Amygdala (tissue), 56 donors: ENCODE measurements around the gene C1orf198.
A peak's percentile ranks its signal among the peaks of the same experiment; 100 is the strongest.

Experiments used
- DNase-seq, 56 donors: peaks; one replicate each; lab custom pipeline; 2025; lab: John Stamatoyannopoulos, UW

The C1orf198 gene, protein sequence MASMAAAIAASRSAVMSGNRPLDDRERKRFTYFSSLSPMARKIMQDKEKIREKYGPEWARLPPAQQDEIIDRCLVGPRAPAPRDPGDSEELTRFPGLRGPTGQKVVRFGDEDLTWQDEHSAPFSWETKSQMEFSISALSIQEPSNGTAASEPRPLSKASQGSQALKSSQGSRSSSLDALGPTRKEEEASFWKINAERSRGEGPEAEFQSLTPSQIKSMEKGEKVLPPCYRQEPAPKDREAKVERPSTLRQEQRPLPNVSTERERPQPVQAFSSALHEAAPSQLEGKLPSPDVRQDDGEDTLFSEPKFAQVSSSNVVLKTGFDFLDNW

DNA sequence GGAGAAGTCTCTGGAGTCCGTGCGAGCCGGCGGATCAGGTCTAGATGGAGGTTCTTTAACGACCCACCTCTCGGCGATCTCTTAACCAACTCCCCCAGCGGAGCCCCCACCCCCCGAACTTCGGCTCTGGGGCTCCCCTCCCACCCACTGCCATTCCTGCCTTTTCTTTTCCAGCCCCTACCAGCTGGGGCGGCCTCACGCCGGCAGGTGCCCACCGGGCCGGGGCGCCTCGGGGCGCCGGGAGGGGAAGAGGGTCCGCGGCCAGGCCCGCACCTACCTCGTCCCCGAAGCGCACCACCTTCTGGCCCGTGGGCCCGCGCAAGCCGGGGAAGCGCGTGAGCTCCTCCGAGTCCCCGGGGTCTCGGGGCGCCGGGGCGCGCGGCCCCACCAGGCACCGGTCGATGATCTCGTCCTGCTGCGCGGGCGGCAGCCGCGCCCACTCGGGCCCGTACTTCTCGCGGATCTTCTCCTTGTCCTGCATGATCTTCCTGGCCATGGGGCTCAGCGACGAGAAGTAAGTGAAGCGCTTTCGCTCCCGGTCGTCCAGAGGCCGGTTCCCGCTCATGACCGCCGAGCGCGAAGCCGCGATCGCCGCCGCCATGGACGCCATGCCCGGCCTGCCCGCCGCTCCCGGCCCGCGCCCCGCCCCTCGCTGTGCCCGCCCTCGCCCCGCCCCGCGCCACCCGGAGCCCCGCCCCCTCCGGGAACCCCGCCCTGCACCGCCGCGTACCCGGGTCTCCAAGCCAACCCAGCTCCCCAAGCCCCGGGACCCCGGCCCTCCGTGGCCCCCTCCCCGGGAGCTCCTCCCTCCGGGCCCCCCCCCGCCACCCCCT lies at the start of gene C1orf198:
C1orf198 (minus strand) TSS at position 619 of the 833 bp plus-strand sequence; CDS start at position 610, 9 bp downstream.
- peak in 53 of 56 donors; percentile 20 to 90 (median 73) for DNase-seq

DNA sequence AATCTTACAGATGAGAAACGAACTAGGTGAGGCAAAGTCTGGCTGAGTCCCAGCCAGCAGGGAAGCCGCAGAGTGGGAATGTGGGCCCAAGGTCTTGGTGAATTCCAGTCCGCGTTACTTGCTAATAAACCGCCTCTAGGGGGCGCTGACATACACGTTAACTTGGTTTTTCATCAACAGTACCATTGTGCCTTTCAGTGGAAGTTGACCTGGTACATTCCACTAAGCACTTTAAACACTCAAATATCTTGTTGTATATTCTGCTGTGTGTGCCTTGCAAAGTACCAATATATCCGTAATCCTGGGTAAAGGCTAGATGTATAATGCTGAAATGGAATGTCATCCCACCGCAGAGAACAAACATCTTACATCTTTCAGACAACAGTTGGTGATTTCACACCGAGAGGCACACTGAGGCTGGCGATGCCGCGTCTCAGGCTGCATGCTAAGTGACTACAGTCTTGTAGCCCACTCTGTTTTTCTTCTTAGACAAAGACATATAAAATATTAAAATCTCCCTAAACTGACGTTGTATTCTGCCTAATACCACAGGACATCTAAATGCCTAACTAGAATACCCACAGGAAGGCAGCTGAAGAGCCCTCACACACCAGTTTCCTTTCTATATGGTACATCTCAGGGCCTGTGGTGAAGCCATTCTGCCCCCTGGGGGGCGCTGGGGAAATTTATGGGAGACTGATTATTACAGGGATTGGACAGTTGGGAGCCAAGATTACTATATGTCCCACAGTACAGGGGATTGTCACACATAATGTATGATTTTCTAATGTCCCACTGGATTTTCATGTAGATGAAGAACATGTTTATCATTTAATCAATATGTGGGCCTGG lies 49.2 kb upstream of the C1orf198 start:
- DNase-seq = peak in 49 of 56 donors; percentile 5 to 90 (median 49)

DNA sequence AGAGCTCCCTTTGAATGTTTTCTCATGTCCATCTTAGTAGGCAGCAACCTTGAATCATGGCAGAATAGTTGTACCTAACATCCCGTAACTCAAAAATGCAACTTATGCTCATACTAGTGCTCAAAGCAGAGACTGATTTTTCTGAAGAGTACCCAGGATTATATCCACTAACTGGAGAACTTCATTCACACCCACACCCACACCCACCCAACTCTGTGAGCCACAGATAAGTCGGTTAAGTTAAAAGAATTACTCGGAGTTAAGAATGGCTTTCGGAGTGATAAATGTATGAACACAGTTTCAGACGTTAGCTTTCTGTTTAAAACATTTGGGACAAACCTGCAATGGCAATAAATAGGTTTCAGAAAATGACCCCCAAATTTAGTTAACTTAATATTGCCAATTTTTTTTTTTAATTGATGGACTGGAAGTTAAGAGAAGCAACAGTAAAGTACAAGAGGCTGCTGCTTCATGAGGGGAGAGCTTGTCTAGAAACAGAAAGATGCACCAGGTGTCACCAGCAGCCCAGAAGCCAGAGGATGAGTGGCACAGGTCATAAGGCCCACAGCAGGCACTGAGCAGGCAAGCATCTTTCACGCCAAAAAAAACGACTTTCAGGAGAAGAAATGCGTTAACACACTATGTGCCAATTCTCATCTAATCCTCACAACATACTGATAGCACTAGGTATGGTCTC lies 48.4 kb upstream of the C1orf198 start:
- no peak for DNase-seq

DNA sequence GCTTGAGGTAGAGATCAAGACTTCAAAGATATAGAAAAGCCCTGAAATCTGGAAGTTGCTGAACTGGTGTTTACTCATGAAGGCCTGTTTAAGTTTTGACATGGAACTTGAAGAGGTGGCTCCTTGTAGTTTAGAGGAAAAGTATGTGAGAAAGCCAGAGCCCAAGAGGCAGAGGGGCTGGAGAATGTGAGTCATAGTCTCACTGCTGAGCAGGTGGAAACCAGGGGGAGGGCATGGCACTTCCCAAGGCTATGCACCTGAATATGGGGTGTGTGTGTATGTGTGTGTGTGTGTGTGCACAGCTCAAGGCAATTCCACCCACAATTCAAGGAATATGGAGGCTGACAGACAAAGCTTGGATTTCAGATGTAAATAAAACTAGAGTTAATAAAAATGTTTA lies 46.8 kb upstream of the C1orf198 start:
- DNase-seq = no peak

DNA sequence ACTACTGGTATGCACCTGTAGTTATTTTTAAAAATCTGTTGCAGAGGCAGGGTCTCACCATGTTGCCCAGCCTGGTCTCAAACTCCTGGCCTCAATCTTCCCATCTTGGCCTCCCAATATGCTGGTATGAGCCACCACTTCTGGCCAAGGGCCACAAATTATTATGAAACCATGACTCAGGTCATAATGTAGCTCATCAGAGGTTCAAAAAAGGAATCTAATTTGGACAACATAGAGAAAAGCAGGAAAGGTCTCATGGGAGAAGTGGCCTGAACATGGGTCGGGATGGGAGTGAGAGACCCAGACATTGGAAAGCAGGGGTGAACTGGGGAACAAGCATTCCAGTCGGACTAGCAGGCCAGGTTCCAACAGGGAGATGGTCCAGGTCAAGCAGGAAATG lies 45.2 kb upstream of the C1orf198 start:
- no peak for DNase-seq

DNA sequence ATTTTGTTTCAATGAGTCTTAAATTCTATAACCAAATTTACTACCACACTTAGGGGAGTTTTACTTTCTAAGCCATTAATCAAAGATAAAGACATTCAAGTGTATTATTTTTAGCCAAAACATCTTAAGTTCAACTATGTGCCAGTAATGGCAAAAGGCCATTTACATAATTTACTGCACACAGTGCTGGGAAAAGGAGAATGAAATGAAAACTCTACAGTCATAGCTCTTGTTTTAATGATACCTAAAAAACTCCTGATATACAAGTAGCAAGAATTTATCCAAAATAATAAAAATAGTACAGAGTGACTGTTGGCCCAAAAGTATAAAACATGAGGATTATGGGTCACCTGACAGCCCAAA lies 42.4 kb upstream of the C1orf198 start:
- DNase-seq = no peak

DNA sequence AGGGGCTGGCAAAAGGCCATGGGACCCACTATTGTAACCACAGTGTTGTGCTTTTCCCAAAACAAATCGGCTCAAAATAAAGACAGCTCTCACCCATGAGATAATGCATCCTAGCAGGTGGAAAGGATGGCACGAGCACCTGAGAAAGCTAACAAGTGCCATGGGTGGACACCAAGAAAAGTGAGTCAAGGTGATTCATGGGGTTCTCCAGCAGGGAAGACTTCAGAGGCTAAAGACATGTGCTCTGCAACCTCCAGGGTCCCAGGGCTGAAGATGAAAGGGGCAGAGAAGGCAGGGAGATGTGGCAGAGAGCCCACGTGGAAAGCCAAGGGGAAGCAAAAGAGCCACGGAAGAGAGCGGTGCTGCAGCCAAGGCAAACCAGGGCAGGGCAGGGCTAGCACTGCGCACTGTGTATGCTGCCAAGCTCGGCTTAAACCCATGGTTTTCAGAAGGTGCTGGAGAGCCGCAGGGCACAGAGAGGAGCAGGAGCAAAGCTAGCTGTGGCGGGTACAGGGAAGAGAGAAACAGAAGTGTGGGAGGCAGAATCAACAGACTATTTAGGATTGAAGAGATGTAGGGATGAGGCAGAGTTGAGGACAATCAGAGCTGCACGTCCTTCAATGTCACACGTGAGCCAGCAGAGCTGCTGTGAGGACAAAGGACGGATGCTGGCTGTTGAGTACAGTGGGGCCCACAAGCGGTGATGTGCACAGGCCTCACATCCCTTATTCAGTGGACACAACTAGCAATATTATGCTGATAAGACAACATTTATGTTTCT lies 41.8 kb upstream of the C1orf198 start:
- peak in 49 of 56 donors; percentile 9 to 83 (median 57) for DNase-seq

DNA sequence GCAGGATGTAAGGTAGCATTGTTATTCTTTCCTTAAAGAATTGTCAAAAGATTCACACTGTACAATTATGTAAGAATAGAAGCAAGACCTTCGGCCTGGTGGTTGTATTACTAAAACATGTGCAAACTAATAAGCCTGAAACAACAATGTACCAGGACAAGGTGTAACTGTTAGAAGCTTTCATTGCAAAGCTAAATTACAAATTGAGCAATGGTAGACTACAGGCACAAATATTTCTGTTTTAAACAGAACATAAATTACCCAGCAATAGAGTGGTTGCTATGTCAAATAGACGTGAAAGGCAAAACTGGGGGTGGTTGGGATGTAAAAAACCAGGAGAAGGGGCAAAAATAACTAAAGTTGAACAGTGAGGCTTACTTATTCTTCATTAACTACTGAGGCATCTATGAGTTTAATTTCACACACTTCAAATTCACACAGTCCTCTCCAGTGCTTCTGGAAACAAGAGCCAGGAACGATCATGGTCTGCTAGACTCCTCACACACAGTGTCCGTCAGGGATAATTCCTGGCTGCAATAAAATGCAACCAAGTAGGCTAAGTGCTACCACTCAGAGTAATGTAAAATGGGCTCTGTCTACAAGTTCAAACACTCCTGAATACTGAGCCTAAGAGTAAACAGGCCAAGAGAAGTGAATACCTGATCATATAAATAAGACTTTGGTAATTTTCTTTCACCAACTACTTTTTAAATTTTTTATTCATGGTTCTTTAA lies 39.3 kb upstream of the C1orf198 start:
- no peak for DNase-seq

DNA sequence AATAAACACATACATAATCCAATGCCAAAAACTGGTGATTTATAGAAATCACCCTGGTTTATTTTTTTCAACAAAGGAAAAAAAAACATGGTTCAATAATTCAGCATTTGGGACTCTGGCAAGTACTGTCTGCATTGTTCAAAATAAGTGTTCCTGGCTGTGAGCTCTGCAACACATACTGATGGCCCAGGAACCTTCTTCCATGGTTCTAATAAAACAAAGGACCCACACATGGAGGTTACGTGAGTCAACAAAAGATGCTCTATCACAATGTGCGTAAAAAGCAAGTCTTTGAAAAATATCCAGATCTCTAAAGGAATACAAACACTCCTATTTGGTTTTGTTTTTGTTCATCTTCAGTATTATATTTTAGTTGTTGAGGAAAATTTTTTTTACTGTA lies 37.9 kb upstream of the C1orf198 start:
- DNase-seq = no peak

DNA sequence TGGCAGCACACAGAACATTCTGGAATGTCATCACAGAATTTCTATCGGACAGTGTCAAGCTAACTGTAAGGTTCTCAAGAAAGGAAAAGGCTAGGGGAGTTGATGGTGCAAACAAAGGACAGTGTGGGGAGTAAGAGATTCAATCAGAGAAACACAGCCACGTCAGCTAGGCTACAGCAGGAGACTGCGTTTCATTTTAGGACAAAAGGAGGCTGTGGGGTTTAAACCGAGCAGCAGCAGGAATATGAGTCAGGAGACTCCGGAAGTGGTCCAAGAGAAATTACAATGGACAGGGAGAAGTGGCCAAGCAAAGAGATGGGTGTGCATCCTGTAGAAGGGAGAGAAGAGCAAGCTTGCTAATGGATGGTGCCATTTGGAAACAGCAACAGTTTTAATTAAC lies 37.4 kb upstream of the C1orf198 start:
- peak in 9 of 56 donors; percentile 8 to 46 (median 12) for DNase-seq

DNA sequence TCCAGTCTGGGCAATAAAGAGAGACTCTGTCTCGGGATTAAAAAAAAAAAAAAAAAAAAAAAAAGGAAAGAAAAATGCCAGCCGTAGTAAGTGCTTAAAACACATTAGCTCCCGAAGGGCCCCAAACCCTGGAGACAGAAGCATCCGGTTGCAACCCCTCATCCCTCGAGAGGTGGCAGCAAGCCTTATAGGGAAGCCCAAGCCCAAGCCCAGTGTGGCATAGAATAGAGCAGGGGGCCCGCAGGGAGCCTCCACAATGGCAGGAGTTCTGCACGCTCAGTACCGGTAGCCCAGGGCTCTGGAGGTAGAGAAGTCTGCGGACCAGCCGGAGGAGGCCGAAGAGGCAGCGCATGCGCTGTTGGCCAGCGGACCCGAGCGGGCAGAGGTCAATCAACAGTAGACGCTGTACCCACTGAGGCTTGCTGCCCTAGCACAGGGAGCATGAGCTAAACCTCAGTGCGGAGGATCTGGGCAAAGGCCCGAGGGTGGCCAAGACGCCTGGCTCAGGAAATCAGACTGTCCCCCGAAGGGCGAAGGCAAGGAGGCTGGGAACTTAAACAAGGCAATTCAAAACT lies 34.1 kb upstream of the C1orf198 start:
- DNase-seq = no peak

DNA sequence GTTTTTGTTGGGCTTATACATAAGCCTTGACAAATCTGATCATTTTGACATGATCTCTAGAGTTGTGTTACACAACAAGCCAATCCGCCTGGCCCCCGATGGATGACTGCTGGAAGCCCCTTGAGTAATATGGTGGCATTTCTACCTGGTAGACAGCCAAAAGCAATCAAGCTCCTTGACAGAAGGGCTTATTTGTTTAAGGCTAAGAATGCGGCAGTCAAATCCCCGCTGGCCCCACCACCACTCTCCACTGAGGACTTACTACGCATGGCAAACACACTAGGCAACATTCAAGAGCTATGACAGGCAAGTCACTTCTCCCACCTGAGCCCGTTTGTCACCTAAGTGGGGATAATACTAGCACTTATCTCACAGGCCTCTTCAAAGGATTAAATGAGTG lies 33.4 kb upstream of the C1orf198 start:
- no peak for DNase-seq

DNA sequence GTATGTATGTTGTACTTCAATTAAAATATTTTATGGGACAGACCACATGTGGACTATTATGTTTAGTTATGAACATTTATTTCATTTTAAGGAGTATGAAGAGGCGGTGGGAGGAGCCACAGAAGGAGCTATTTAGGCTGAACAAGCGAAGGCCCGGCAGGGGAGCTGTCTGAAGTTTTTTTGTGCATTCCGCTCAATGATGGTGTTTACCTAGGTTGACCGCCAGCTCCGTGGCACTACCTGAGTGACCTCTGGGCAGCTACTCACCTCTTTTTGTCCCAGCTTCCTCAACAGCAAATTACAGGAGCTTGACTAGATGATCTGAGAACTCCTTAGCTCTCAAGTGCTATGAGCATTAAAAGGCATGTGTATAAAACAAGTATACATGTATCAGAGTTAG lies 32.7 kb upstream of the C1orf198 start:
- no peak for DNase-seq

DNA sequence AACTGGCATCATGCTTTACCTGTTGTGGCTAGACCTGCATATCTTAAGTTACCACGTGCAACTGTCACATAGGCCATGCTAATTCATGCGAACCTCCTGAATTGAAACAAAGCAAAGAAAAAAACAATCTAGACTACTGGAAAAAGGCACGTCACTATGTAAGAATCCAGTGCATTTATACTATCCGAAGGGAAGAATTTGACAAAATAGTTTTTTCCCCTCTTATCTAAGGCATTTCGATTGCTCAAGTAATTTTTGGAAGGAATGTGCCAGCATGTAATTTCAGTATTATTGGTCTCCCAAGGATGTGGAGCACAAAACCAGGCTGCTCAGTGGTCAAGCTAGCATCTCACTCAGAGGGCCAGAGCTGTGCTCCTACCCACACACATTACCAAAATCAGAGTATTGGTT lies 31.5 kb upstream of the C1orf198 start:
- DNase-seq = no peak

DNA sequence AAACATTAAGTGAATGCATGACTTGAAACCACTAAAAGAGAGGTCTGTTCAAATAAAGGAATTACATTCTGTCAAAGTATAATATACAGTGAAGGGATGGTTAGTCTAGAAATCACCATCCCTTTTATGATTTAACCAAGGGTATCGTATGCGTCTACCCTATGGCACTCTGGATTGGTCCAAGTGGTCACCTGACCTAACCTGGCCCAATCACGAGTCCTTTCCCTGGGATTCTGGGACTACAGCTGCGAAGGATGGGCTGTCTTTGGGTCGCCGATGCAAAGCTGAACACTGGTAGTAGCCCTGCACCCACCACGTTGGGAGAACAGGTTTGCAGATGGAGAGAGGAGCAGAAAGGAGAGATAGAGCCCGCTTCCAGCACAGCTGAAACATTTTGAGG lies 30.4 kb upstream of the C1orf198 start:
- DNase-seq = no peak

DNA sequence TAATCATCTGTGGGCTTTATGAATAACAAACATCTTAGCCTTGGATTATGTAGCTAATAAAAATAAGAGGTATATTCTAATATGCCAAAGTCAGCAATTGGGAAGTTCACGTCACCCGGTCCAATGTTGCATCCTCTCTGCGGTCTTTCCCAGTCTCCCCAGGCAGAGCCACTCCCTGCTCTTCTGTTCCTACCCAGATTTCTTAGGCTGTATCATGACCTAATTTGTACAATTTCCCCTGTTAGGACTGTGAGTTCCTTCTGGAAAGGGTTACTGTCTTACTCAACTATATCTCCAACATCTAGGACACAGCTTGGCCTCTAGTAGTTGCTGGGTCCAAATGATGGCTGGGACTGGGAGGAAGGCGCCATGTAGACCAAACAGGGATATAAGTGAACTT lies 29.8 kb upstream of the C1orf198 start:
- DNase-seq = no peak

DNA sequence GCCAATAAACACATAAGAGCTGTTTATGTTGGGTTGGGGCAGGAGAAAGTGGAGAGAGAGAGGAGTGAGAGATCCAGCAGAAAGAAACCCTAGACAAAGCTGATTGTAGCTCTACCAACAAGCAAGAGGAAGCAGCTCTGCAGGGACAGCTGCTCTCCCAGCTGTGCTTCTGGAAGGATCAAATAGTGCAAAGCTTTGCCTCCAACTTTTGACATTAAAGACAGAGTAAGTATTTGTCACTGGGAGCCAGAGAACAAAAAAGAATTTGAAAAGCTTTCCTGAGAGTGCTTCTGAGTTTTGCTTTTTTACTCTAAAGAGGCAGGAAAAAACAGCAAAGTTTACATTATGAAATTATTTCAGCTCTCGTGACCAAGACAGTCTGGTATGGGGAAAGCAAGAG lies 28.5 kb upstream of the C1orf198 start:
- peak in 5 of 56 donors; percentile 7 to 32 (median 20) for DNase-seq

DNA sequence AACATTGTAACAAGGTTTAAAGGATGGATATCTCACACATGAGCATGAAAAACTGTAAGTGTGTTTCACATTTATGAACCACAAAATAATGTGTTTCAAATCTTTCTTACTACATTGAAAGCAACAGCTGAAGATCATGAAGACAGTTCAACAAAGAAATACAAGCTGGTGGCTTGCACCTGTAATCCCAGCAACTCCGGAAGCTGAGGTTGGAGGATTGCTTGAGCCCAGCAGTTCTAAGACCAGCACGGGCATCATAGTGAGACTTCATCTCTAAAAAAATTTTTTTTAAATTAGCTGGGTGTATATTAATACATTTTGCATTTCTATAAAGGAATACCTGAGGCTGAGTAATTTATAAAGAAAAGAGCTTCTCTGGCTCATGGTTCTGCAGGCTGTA lies 27.1 kb upstream of the C1orf198 start:
- DNase-seq = no peak
